Neural cell (in vitro differentiated cells): Measurements from ENCODE around the gene SEPTIN2.

ENCODE experiments used
- CTCF ChIP-seq: fragments of 450-650 bp; IDR thresholded peaks from 2 replicates; pipeline ENCODE4 v1.5.1; 2014; ENCODE audit warnings: antibody characterized with exemption, mild to moderate bottlenecking, moderate library complexity; ENCODE audit not compliant: poor library complexity, severe bottlenecking
- RAD21 ChIP-seq: fragments of 450-650 bp; conservative IDR thresholded peaks from 2 replicates; pipeline ENCODE4 v1.6.1; 2014; ENCODE audit warnings: antibody characterized with exemption, mild to moderate bottlenecking, moderate library complexity
- TAF1 ChIP-seq: IDR thresholded peaks from 2 replicates; pipeline ENCODE4 v1.6.1; 2012; ENCODE audit warnings: low read depth

GRCh38 chr2:241298673-241299072, 17.1 kb upstream of the SEPTIN2 start:
- TF ChIP-seq CTCF: no peak
- no peak for TF ChIP-seq TAF1
- TF ChIP-seq RAD21: no peak
